ENCODE results near the gene PIGZ. TPM values are rescaled to one million over a fixed set of nuclear protein-coding genes. Genes with fewer than 3 reads are reported as not detected.

PIGZ gene
- total and polyA plus RNA-seq, 4 donors, result 1.4 to 5.5 (median 2.2) TPM

- peaks cover 7 to 57% (median 34%) of the 10 kb centered on the region in 4 donors for H3K36me3 ChIP-seq (ENCODE audit: control insufficient read depth in 4 of 4, insufficient read depth in 4 of 4, low read length in 4 of 4)
- no peak overlapping the region for H3K27ac ChIP-seq (ENCODE audit: low read depth in 1 of 2, low read length in 1 of 2)
- no peak for TF ChIP-seq CTCF (IDR thresholded peaks at IDR 0.05; ENCODE audit: control extremely low read depth, extremely low read depth)
- H3K9ac ChIP-seq (ENCODE audit: insufficient read depth in 1 of 2, low read length in 2 of 2), result no peak overlapping the region
- no peak for ATAC-seq (ENCODE audit: insufficient read depth, low FRiP score)
- no peak overlapping the region for H3K4me3 ChIP-seq
- H3K9me3 ChIP-seq (ENCODE audit: control insufficient read depth in 4 of 4, insufficient read depth in 3 of 4, low read length in 3 of 4), result peaks cover 0 to 2% (median 0%) of the 10 kb centered on the region in 4 donors
- no peaks in the 10 kb centered on the region for H3K27me3 ChIP-seq (ENCODE audit: control insufficient read depth in 3 of 3, insufficient read depth in 3 of 3, low read length in 2 of 3)
- DNase-seq, result no peak
- WGBS, 2 donors, result 90 to 92% methylated on average over 12 of the region's 12 CpGs
- no peaks in the 10 kb centered on the region for H3K4me1 ChIP-seq (ENCODE audit: control insufficient read depth in 5 of 5, insufficient read depth in 5 of 5, low read length in 5 of 5)
These were observed 36.6 kb downstream of the PIGZ start for GRCh38 chr3:196931828-196932587.

- Histone ChIP-seq H3K4me3 (no peak overlapping the region), H3K4me1 (ENCODE audit: control insufficient read depth in 5 of 5, insufficient read depth in 5 of 5, low read length in 5 of 5) (no peaks in the 10 kb centered on the region), H3K9me3 (ENCODE audit: control insufficient read depth in 4 of 4, insufficient read depth in 3 of 4, low read length in 3 of 4) (peaks cover 0 to 2% (median 0%) of the 10 kb centered on the region in 4 donors), H3K9ac (ENCODE audit: insufficient read depth in 1 of 2, low read length in 2 of 2) (no peak overlapping the region), H3K36me3 (ENCODE audit: control insufficient read depth in 4 of 4, insufficient read depth in 4 of 4, low read length in 4 of 4) (peaks cover 7 to 50% (median 27%) of the 10 kb centered on the region in 4 donors), H3K27me3 (ENCODE audit: control insufficient read depth in 3 of 3, insufficient read depth in 3 of 3, low read length in 2 of 3) (no peaks in the 10 kb centered on the region), H3K27ac (ENCODE audit: low read depth in 1 of 2, low read length in 1 of 2) (no peak overlapping the region)
- no peak for TF ChIP-seq CTCF (IDR thresholded peaks at IDR 0.05; ENCODE audit: control extremely low read depth, extremely low read depth)
- WGBS, 2 donors, result 96% methylated on average over 4 of the region's 4 CpGs
- DNase-seq (no peak), ATAC-seq (ENCODE audit: insufficient read depth, low FRiP score) (no peak)
These were observed 37.5 kb downstream of the PIGZ start for GRCh38 chr3:196931157-196931556.

GRCh38 chr3:196927571-196928453 is 40.8 kb downstream of the PIGZ start:
- Histone ChIP-seq H3K36me3 (ENCODE audit: control insufficient read depth in 4 of 4, insufficient read depth in 4 of 4, low read length in 4 of 4) (peaks cover 3 to 30% (median 17%) of the 10 kb centered on the region in 4 donors), H3K4me3 (no peak overlapping the region), H3K4me1 (ENCODE audit: control insufficient read depth in 5 of 5, insufficient read depth in 5 of 5, low read length in 5 of 5) (no peaks in the 10 kb centered on the region), H3K27ac (ENCODE audit: low read depth in 1 of 2, low read length in 1 of 2) (no peak overlapping the region), H3K9ac (ENCODE audit: insufficient read depth in 1 of 2, low read length in 2 of 2) (no peak overlapping the region), H3K9me3 (ENCODE audit: control insufficient read depth in 4 of 4, insufficient read depth in 3 of 4, low read length in 3 of 4) (peaks cover 0 to 2% (median 0%) of the 10 kb centered on the region in 4 donors), H3K27me3 (ENCODE audit: control insufficient read depth in 3 of 3, insufficient read depth in 3 of 3, low read length in 2 of 3) (no peaks in the 10 kb centered on the region)
- DNase-seq (no peak), ATAC-seq (ENCODE audit: insufficient read depth, low FRiP score) (no peak)
- TF ChIP-seq CTCF (IDR thresholded peaks at IDR 0.05; ENCODE audit: control extremely low read depth, extremely low read depth), result no peak
- 86 to 89% methylated on average over 7 of the region's 7 CpGs for WGBS, 2 donors

All from lung (tissue), 12 donors.